GM23338 (cell line): ENCODE results near the gene NECTIN1. TPM values are rescaled to one million over a fixed set of nuclear protein-coding genes. Genes with fewer than 3 reads are reported as not detected.

Experiments
- ATAC-seq: fragments of 200-7000 bp; cut with Tn5 transposase; 3 replicates; pipeline ENCODE4 v1.9.1; 2020
- DNase-seq: peaks from one replicate; pipeline ENCODE4 v3.0.0-alpha.2; 2015; ENCODE audit warnings: low spot score
- H2AFZ ChIP-seq: fragments of 200-600 bp; sonication (generic); 2 replicates; pipeline ENCODE4 v1.8.0; 2016; ENCODE audit warnings: antibody characterized with exemption, mild to moderate bottlenecking, moderate library complexity
- H3F3A ChIP-seq: fragments of 200-600 bp; sonication (generic); replicated peaks from 2 replicates; pipeline ENCODE4 v1.8.0; 2017; ENCODE audit warnings: antibody characterized with exemption, mixed run types, low read depth
- H3K27ac ChIP-seq: fragments of 200-600 bp; sonication (generic); 2 replicates; pipeline ENCODE4 v1.6.1; 2016; ENCODE audit warnings: low read depth
- H3K27me3 ChIP-seq: fragments of 200-600 bp; sonication (generic); 2 replicates; pipeline ENCODE4 v1.8.0; 2016; ENCODE audit warnings: mild to moderate bottlenecking, mixed run types, moderate library complexity; ENCODE audit not compliant: insufficient read depth
- H3K36me3 ChIP-seq: fragments of 200-600 bp; sonication (generic); 2 replicates; pipeline ENCODE4 v1.8.0; 2016; ENCODE audit warnings: mild to moderate bottlenecking; ENCODE audit not compliant: insufficient read depth
- H3K4me1 ChIP-seq: fragments of 200-600 bp; sonication (generic); 2 replicates; pipeline ENCODE4 v1.8.0; 2016; ENCODE audit warnings: mild to moderate bottlenecking, moderate library complexity; ENCODE audit not compliant: insufficient read depth
- H3K4me2 ChIP-seq: fragments of 200-600 bp; sonication (generic); 2 replicates; pipeline ENCODE4 v1.7.1; 2017; ENCODE audit warnings: mixed run types
- H3K4me3 ChIP-seq: fragments of 200-600 bp; sonication (generic); 2 replicates; pipeline ENCODE4 v1.6.1; 2016; ENCODE audit warnings: mixed run types
- H3K79me2 ChIP-seq: fragments of 200-600 bp; sonication (generic); replicated peaks from 2 replicates; pipeline ENCODE4 v1.8.0; 2017; ENCODE audit warnings: mild to moderate bottlenecking; ENCODE audit not compliant: insufficient read depth
- H3K9me2 ChIP-seq: fragments of 200-600 bp; sonication (generic); 2 replicates; pipeline ENCODE4 v1.8.0; 2017; ENCODE audit not compliant: insufficient read depth
- H4K20me1 ChIP-seq: fragments of 200-600 bp; sonication (generic); replicated peaks from 2 replicates; pipeline ENCODE4 v1.8.0; 2017; ENCODE audit warnings: mild to moderate bottlenecking; ENCODE audit not compliant: insufficient read depth
- H3K27ac Mint-ChIP-seq: 2 replicates; pipeline ENCODE4 v1.8.0; 2020; ENCODE audit warnings: inconsistent platforms, mild to moderate bottlenecking, moderate library complexity, mixed read lengths
- H3K27me3 Mint-ChIP-seq: 3 replicates; pipeline ENCODE4 v1.8.0; 2022; ENCODE audit warnings: low read depth, mild to moderate bottlenecking, moderate library complexity, mixed read lengths, inconsistent platforms; ENCODE audit not compliant: insufficient read depth, poor library complexity
- H3K36me3 Mint-ChIP-seq: 3 replicates; pipeline ENCODE4 v1.8.0; 2021; ENCODE audit warnings: low read depth, mild to moderate bottlenecking, inconsistent platforms, moderate library complexity, mixed read lengths
- H3K4me1 Mint-ChIP-seq: 3 replicates; pipeline ENCODE4 v1.8.0; 2020; ENCODE audit warnings: mild to moderate bottlenecking, inconsistent platforms, mixed read lengths
- H3K4me3 Mint-ChIP-seq: 3 replicates; pipeline ENCODE4 v1.8.0; 2021; ENCODE audit warnings: moderate library complexity, mild to moderate bottlenecking, inconsistent platforms, mixed read lengths
- H3K9me3 Mint-ChIP-seq: 3 replicates; pipeline ENCODE4 v1.8.0; 2020; ENCODE audit warnings: moderate library complexity, mild to moderate bottlenecking, inconsistent platforms, mixed read lengths
- EZH2 ChIP-seq: fragments of 200-600 bp; sonication (generic); IDR thresholded peaks from one replicate; pipeline ENCODE4 v1.8.0; 2017; ENCODE audit warnings: antibody characterized with exemption, mild to moderate bottlenecking, low read depth; ENCODE audit not compliant: unreplicated experiment
- JUNB ChIP-seq: IDR thresholded peaks from one replicate; pipeline ENCODE4 v1.6.1; 2016; ENCODE audit warnings: antibody characterized with exemption; ENCODE audit not compliant: unreplicated experiment
- NANOG ChIP-seq: IDR thresholded peaks from 2 replicates; pipeline ENCODE4 v1.6.1; 2016; ENCODE audit warnings: antibody characterized with exemption, borderline replicate concordance
- POLR2AphosphoS5 ChIP-seq: IDR thresholded peaks from 2 replicates; pipeline ENCODE4 v1.6.1; 2016; ENCODE audit warnings: antibody characterized with exemption, low read depth
- STAT1 ChIP-seq: IDR thresholded peaks from one replicate; pipeline ENCODE4 v1.6.1; 2016; ENCODE audit warnings: antibody characterized with exemption; ENCODE audit not compliant: unreplicated experiment
- ZNF114 ChIP-seq: fragments of 250-450 bp; sonication (Bioruptor Pico); IDR thresholded peaks from 2 replicates; pipeline ENCODE4 v1.5.0; 2020; ENCODE audit warnings: mild to moderate bottlenecking, moderate library complexity
- ZNF331 ChIP-seq: fragments of 250-450 bp; sonication (Bioruptor Pico); IDR thresholded peaks from 2 replicates; pipeline ENCODE4 v1.5.0; 2020; ENCODE audit warnings: low read depth, mild to moderate bottlenecking, moderate library complexity
- polyA plus RNA-seq: library from polyadenylated mRNA; unstranded; fragments of >200 nt; fragmentation: Nextera tagmentation; extraction: Ambion mirVana; gene quantifications from 2 replicates; pipeline ENCODE4 v1.2.1, GENCODE V29; 2016
- total RNA-seq: library from RNA; depleted of rRNA; stranded (reverse); fragments of >200 nt; shearing (Covaris generic); gene quantifications from 2 replicates; pipeline ENCODE4 v1.2.3, GENCODE V29; 2014
- TF ChIP-seq, protein P1 (sequence below): IDR thresholded peaks from 2 replicates; pipeline ENCODE4 v1.6.1; 2016; ENCODE audit warnings: antibody characterized with exemption
- TF ChIP-seq, protein P2 (sequence below): IDR thresholded peaks from one replicate; pipeline ENCODE4 v1.6.1; 2018; ENCODE audit warnings: antibody characterized with exemption; ENCODE audit not compliant: unreplicated experiment
- TF ChIP-seq, protein P3 (sequence below): fragments of 250-450 bp; sonication (Bioruptor Pico); IDR thresholded peaks from 2 replicates; pipeline ENCODE4 v1.5.0; 2020; ENCODE audit warnings: mild to moderate bottlenecking, moderate library complexity

NECTIN1 gene
- total and polyA plus RNA-seq, 2 experiments from 2014 or later: 18.7 to 56.3 TPM

DNA sequence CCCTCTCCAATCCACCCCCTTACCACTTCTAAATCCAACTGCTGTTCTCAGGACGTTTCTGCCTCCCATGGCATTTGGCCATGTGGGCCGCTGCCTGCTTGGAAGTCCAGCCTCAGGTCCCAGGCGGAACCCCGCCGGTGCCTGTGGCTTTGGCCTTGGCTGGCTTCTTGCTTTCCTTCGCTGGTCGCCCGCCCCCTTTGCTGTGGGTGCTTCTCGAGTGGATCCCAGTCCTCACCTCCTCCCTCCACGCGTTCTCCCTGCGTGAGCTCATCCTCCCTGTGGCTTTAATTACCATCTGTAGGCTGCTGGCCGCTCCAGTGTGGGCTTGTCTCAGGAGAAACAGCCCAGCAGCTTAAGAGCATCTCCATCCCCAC lies 111.7 kb downstream of the NECTIN1 start:
- Histone ChIP-seq H3K4me3 (no peak overlapping the region), H3K36me3 (no peaks in the 10 kb centered on the region), H3K27ac (no peak overlapping the region), H4K20me1 (no peaks in the 10 kb centered on the region; the same call in 1 of the 2 replicates), H3K4me2 (no peak overlapping the region), H3K9me2 (no peaks in the 10 kb centered on the region), H2AFZ (no peak overlapping the region), H3K79me2 (no peaks in the 10 kb centered on the region), H3F3A (no peaks in the 10 kb centered on the region), H3K27me3 (no peaks in the 10 kb centered on the region), H3K4me1 (peaks cover 18% of the 10 kb centered on the region; the same call in 1 of the 2 replicates)
- Mint-ChIP-seq H3K27ac (no peak overlapping the region), H3K9me3 (no peaks in the 10 kb centered on the region; the same call in 2 of the 3 replicates), H3K4me3 (no peak overlapping the region), H3K4me1 (peaks cover 34% of the 10 kb centered on the region), H3K27me3 (peaks cover 13% of the 10 kb centered on the region), H3K36me3 (no peaks in the 10 kb centered on the region)
- ATAC-seq (no peak), DNase-seq (no peak)
- TF ChIP-seq EZH2 (no peak), POLR2AphosphoS5 (no peak), ZNF114 (CRISPR knock-in tag) (no peak), NANOG (no peak), JUNB (no peak), ZNF331 (no peak), STAT1 (no peak)
- TF ChIP-seq, protein P1, sequence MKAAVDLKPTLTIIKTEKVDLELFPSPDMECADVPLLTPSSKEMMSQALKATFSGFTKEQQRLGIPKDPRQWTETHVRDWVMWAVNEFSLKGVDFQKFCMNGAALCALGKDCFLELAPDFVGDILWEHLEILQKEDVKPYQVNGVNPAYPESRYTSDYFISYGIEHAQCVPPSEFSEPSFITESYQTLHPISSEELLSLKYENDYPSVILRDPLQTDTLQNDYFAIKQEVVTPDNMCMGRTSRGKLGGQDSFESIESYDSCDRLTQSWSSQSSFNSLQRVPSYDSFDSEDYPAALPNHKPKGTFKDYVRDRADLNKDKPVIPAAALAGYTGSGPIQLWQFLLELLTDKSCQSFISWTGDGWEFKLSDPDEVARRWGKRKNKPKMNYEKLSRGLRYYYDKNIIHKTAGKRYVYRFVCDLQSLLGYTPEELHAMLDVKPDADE: no peak
- TF ChIP-seq, protein P2, sequence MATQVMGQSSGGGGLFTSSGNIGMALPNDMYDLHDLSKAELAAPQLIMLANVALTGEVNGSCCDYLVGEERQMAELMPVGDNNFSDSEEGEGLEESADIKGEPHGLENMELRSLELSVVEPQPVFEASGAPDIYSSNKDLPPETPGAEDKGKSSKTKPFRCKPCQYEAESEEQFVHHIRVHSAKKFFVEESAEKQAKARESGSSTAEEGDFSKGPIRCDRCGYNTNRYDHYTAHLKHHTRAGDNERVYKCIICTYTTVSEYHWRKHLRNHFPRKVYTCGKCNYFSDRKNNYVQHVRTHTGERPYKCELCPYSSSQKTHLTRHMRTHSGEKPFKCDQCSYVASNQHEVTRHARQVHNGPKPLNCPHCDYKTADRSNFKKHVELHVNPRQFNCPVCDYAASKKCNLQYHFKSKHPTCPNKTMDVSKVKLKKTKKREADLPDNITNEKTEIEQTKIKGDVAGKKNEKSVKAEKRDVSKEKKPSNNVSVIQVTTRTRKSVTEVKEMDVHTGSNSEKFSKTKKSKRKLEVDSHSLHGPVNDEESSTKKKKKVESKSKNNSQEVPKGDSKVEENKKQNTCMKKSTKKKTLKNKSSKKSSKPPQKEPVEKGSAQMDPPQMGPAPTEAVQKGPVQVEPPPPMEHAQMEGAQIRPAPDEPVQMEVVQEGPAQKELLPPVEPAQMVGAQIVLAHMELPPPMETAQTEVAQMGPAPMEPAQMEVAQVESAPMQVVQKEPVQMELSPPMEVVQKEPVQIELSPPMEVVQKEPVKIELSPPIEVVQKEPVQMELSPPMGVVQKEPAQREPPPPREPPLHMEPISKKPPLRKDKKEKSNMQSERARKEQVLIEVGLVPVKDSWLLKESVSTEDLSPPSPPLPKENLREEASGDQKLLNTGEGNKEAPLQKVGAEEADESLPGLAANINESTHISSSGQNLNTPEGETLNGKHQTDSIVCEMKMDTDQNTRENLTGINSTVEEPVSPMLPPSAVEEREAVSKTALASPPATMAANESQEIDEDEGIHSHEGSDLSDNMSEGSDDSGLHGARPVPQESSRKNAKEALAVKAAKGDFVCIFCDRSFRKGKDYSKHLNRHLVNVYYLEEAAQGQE: no peak

DNA sequence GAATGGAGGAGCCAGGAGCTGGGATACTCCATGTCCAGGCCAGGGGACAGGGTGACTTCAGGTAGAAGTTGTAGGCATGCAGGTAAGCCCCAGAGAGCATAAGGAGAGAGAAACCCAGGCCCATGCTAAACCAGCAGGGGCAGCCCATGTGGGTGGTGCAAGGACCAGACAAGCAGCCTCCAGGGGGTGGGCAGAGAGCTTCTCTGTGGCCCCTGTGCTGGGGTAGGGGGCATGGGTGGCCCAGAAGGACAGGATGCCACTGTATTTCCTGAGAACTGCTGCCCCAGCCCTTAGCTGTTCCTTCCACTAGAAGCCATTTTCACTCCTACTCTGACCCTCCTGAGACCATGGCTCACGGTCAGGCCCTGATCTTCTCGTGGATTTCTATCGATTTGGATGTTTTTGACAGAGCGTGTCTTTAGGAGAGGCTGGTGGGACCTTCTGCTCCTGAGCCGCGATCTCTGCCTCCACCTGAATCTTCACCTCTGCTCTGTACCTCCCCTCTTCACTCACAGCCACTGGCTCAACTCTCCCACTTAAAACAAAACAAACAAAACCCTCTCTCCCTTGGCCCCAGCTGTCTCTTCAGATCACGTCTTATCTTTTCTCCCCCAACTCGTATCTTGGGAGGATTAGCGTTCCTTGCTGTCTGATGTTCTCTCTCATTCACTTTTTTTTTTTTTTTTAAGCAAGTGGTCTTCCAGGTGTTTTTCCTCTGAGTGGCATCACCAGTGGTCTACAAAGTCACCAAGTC lies 112.2 kb downstream of the NECTIN1 start:
- no peaks in the 10 kb centered on the region for H3F3A ChIP-seq
- H2AFZ ChIP-seq: no peak overlapping the region
- no peak overlapping the region for H3K27ac ChIP-seq
- H3K79me2 ChIP-seq: no peaks in the 10 kb centered on the region
- Mint-ChIP-seq H3K4me1 (peaks cover 34% of the 10 kb centered on the region), H3K9me3 (no peaks in the 10 kb centered on the region; the same call in 2 of the 3 replicates), H3K27me3 (peaks cover 18% of the 10 kb centered on the region), H3K4me3 (no peak overlapping the region), H3K36me3 (no peaks in the 10 kb centered on the region), H3K27ac (no peak overlapping the region)
- peaks cover 18% of the 10 kb centered on the region; the same call in 1 of the 2 replicates for H3K4me1 ChIP-seq
- no peak overlapping the region for H3K4me3 ChIP-seq
- no peaks in the 10 kb centered on the region for H3K36me3 ChIP-seq
- no peaks in the 10 kb centered on the region; the same call in 1 of the 2 replicates for H4K20me1 ChIP-seq
- no peak overlapping the region for H3K4me2 ChIP-seq
- no peaks in the 10 kb centered on the region for H3K27me3 ChIP-seq
- no peaks in the 10 kb centered on the region for H3K9me2 ChIP-seq
- ATAC-seq: no peak
- DNase-seq: no peak
- TF ChIP-seq, protein P3, sequence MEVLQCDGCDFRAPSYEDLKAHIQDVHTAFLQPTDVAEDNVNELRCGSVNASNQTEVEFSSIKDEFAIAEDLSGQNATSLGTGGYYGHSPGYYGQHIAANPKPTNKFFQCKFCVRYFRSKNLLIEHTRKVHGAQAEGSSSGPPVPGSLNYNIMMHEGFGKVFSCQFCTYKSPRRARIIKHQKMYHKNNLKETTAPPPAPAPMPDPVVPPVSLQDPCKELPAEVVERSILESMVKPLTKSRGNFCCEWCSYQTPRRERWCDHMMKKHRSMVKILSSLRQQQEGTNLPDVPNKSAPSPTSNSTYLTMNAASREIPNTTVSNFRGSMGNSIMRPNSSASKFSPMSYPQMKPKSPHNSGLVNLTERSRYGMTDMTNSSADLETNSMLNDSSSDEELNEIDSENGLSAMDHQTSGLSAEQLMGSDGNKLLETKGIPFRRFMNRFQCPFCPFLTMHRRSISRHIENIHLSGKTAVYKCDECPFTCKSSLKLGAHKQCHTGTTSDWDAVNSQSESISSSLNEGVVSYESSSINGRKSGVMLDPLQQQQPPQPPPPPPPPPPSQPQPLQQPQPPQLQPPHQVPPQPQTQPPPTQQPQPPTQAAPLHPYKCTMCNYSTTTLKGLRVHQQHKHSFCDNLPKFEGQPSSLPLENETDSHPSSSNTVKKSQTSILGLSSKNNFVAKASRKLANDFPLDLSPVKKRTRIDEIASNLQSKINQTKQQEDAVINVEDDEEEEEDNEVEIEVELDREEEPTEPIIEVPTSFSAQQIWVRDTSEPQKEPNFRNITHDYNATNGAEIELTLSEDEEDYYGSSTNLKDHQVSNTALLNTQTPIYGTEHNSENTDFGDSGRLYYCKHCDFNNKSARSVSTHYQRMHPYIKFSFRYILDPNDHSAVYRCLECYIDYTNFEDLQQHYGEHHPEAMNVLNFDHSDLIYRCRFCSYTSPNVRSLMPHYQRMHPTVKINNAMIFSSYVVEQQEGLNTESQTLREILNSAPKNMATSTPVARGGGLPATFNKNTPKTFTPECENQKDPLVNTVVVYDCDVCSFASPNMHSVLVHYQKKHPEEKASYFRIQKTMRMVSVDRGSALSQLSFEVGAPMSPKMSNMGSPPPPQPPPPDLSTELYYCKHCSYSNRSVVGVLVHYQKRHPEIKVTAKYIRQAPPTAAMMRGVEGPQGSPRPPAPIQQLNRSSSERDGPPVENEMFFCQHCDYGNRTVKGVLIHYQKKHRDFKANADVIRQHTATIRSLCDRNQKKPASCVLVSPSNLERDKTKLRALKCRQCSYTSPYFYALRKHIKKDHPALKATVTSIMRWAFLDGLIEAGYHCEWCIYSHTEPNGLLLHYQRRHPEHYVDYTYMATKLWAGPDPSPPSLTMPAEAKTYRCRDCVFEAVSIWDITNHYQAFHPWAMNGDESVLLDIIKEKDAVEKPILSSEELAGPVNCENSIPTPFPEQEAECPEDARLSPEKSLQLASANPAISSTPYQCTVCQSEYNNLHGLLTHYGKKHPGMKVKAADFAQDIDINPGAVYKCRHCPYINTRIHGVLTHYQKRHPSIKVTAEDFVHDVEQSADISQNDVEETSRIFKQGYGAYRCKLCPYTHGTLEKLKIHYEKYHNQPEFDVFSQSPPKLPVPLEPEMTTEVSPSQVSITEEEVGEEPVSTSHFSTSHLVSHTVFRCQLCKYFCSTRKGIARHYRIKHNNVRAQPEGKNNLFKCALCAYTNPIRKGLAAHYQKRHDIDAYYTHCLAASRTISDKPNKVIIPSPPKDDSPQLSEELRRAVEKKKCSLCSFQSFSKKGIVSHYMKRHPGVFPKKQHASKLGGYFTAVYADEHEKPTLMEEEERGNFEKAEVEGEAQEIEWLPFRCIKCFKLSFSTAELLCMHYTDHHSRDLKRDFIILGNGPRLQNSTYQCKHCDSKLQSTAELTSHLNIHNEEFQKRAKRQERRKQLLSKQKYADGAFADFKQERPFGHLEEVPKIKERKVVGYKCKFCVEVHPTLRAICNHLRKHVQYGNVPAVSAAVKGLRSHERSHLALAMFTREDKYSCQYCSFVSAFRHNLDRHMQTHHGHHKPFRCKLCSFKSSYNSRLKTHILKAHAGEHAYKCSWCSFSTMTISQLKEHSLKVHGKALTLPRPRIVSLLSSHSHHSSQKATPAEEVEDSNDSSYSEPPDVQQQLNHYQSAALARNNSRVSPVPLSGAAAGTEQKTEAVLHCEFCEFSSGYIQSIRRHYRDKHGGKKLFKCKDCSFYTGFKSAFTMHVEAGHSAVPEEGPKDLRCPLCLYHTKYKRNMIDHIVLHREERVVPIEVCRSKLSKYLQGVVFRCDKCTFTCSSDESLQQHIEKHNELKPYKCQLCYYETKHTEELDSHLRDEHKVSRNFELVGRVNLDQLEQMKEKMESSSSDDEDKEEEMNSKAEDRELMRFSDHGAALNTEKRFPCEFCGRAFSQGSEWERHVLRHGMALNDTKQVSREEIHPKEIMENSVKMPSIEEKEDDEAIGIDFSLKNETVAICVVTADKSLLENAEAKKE (CRISPR knock-in tag): no peak
- no peak for TF ChIP-seq EZH2
